ENCODE results near the gene CD248.
A peak's percentile ranks its signal among the peaks of the same experiment; 100 is the strongest.

CD248 gene, protein sequence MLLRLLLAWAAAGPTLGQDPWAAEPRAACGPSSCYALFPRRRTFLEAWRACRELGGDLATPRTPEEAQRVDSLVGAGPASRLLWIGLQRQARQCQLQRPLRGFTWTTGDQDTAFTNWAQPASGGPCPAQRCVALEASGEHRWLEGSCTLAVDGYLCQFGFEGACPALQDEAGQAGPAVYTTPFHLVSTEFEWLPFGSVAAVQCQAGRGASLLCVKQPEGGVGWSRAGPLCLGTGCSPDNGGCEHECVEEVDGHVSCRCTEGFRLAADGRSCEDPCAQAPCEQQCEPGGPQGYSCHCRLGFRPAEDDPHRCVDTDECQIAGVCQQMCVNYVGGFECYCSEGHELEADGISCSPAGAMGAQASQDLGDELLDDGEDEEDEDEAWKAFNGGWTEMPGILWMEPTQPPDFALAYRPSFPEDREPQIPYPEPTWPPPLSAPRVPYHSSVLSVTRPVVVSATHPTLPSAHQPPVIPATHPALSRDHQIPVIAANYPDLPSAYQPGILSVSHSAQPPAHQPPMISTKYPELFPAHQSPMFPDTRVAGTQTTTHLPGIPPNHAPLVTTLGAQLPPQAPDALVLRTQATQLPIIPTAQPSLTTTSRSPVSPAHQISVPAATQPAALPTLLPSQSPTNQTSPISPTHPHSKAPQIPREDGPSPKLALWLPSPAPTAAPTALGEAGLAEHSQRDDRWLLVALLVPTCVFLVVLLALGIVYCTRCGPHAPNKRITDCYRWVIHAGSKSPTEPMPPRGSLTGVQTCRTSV

DNA sequence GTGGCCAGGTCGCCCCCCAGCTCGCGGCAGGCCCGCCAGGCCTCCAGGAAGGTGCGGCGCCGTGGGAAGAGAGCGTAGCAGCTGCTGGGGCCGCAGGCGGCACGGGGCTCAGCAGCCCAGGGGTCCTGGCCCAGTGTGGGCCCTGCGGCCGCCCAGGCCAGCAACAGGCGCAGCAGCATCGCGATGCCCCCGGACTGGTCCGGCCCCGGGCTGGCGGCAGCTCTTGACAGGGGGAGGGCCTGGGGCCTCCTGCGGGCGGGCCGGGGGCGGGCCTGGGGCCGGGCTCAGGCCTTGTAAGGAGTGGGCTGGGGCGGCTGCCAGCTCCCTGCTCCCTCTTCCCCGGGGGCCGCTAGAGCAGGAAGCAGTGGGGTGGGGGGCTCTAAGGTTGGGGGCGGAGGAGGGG, at the start of gene CD248:
Gene CD248, minus strand, starts transcription at position 196 of the 403 bp plus-strand sequence. Its CDS starts 17 bp downstream, at position 179.
- in situ Hi-C loops (cut with HindIII; ENCODE audit: low sequenced_read_pairs) = no loop called here
- peak within 1 kb of the TSS; percentile 24 for H3K4me3 ChIP-seq (ENCODE audit: low read depth, low read length)
- TF ChIP-seq, protein P1, sequence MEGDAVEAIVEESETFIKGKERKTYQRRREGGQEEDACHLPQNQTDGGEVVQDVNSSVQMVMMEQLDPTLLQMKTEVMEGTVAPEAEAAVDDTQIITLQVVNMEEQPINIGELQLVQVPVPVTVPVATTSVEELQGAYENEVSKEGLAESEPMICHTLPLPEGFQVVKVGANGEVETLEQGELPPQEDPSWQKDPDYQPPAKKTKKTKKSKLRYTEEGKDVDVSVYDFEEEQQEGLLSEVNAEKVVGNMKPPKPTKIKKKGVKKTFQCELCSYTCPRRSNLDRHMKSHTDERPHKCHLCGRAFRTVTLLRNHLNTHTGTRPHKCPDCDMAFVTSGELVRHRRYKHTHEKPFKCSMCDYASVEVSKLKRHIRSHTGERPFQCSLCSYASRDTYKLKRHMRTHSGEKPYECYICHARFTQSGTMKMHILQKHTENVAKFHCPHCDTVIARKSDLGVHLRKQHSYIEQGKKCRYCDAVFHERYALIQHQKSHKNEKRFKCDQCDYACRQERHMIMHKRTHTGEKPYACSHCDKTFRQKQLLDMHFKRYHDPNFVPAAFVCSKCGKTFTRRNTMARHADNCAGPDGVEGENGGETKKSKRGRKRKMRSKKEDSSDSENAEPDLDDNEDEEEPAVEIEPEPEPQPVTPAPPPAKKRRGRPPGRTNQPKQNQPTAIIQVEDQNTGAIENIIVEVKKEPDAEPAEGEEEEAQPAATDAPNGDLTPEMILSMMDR (IDR thresholded peaks at IDR 0.05; ENCODE audit: low read depth, low read length, missing control alignments) = no peak
- DNase-seq (ENCODE audit: low read depth) = no peak

DNA sequence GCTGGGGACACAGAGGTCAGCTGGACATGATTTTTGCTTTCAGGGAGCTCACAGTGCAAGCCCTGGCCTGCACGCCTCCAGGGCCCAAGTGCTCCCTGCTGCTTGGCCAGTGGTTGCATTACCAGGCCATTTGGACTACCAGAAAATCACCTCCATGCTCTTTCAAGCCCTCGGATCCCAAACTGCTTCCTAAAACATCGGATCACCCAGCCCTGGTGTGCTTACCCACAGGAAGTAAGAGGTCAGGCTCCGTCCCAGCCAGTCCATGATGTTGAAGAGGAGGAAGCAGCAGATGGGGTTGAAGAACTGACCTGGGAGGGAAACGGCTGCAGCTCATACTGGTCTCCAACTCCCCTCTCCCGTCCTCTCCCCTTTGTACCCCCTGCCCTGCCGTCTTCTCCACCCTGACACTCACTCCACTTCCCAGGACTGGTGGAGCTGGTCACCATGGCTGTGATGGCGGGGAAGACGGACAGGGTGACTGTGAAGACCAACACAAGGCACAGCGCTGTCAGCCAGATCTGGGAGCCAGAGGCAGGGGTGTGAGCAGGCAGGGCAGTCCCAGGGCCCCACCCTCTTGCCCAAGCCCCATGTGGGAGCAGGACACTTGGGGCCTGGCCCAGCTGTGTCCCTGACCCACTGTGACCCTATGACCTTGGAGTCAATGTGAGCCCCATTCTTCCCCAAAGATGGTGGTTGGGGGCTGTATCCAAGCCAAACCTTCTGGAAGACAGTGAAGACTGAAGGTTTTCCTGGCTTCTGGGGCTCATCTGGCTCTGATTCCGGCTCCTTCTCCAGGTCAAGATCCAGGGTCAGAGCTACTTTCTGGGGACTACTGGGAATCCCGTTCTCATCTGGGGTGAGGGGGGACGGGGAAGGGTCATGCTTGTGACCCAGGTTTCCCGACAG, 49.1 kb upstream of the CD248 start:
- no peak overlapping the region for H3K4me3 ChIP-seq (ENCODE audit: low read depth, low read length)
- TF ChIP-seq, protein P1 (IDR thresholded peaks at IDR 0.05; ENCODE audit: low read depth, low read length, missing control alignments) = no peak
- DNase-seq (ENCODE audit: low read depth) = no peak
- in situ Hi-C loops (cut with HindIII; ENCODE audit: low sequenced_read_pairs) = no loop called here

DNA sequence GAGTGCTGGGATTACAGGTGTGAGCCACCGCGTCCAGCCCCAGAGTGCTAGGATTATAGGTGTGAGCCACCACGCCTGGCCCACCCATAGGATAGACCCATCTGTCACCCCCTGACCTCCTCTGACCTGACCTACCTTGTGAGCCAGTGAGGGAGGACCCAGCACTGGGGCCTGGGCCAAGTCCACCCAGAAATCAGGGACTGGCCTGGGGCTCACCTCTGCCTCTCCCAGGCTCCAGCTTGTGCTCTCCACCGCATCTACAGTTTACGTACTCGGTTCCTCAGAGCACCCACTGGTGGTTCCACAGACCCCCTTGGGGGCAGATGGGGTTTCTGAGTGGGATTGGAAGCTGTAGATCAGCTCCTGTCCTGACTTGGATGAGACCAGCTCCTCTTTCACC, 48.3 kb upstream of the CD248 start:
- no peak for DNase-seq (ENCODE audit: low read depth)
- in situ Hi-C loops (cut with HindIII; ENCODE audit: low sequenced_read_pairs) = no loop called here

DNA sequence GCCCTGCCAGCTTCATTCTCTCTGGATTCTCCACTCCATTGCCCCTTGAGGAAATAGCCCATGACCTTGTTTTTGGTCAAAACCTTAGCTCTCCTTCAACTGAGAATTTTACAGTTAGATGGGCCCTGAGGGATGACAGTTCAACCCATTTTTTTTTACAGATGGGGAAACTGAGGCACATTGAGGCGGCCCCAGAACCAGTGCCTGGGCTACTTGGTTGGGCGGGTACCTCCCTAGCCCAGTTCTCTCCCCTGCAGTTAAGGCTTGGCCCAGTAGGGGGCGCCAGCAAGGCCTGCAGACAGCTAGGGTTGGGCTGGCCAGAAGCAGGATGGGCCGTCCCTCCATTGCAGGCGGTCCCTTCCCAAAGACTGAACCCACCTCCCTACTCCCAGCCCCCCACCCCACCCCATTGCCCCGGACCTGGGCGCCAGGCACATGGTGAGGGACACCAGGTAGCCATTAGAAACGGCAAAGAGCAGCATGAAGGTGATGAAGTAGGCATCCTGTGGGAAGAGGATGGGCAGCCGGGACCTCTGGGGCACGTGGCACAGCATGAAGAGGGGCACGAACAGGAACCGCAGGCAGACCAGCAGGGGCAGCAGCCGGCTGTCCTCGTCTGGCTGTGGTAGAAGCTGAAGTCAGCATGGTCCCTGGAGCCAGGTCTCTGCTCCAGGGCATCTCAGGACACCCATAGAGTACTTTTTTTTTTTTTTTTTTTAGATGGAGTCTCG, 47.1 kb upstream of the CD248 start:
- in situ Hi-C loops (cut with HindIII; ENCODE audit: low sequenced_read_pairs) = no loop called here
- TF ChIP-seq, protein P1 (IDR thresholded peaks at IDR 0.05; ENCODE audit: low read depth, low read length, missing control alignments) = peak; percentile 66
- H3K4me3 ChIP-seq (ENCODE audit: low read depth, low read length) = no peak overlapping the region
- no peak for DNase-seq (ENCODE audit: low read depth)

More for the DNA sequence above, 48.3 kb upstream of the CD248 start:
- no peak overlapping the region for H3K4me3 ChIP-seq (ENCODE audit: low read depth, low read length)
- TF ChIP-seq, protein P1 (IDR thresholded peaks at IDR 0.05; ENCODE audit: low read depth, low read length, missing control alignments) = no peak

DNA sequence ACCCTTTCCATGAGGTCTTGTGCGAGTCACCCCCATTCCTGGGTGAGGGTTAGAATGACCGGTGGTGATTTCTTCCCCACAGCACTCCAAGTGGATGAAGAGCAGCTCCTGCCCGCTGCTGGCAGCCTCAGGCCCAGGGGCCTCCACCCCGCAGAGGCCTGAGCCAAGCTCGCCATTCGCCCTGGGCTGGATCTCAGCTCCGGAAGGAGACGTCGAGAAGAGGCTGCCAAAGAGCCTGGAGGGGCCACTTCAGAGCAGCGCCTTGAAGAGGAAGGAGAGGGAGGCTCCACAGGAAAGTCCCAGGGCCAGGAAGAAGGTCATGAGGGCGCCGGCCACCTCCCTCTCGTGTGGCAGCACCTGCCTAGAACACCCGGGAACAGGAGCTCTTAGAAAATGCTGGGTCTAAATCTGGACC, 46.4 kb upstream of the CD248 start:
- in situ Hi-C loops (cut with HindIII; ENCODE audit: low sequenced_read_pairs) = no loop called here
- DNase-seq (ENCODE audit: low read depth) = no peak
- no peak overlapping the region for H3K4me3 ChIP-seq (ENCODE audit: low read depth, low read length)
- TF ChIP-seq, protein P1 (IDR thresholded peaks at IDR 0.05; ENCODE audit: low read depth, low read length, missing control alignments) = no peak
